ENCODE data around the gene DNAH14. TPM values are rescaled to one million over a fixed set of nuclear protein-coding genes. Genes with fewer than 3 reads are reported as not detected.

Gene DNAH14
- total and polyA plus RNA-seq, 9 of the 15 experiments (the other 6 are each of a cell fraction or from before 2014, with no cell fraction given): 58.4 to 142 (median 98.4) TPM

- TF ChIP-seq ZNF609 (CRISPR knock-in tag; IDR thresholded peaks at IDR 0.05; ENCODE audit: borderline replicate concordance) (no peak), GTF3C2 (IDR thresholded peaks at IDR 0.05; ENCODE audit: borderline replicate concordance, extremely low read depth, insufficient read length) (no peak), ARID2 (IDR thresholded peaks at IDR 0.05) (peak; percentile 58; the same call in 1 of the 2 replicates), TEAD4 (IDR thresholded peaks at IDR 0.05; ENCODE audit: low read length) (peak; percentile 85), TEAD4 (CRISPR knock-in tag; IDR thresholded peaks at IDR 0.05; ENCODE audit: borderline replicate concordance) (no peak), E2F1 (CRISPR knock-in tag; IDR thresholded peaks at IDR 0.05) (peak; percentile 89), NRF1 (conservative IDR thresholded peaks at IDR 0.05 in 1 of 2, IDR thresholded peaks at IDR 0.05 in 1 of 2) (peak; percentile 68 to 77), KAT7 (CRISPR knock-in tag; IDR thresholded peaks at IDR 0.05; ENCODE audit: borderline replicate concordance) (peak; percentile 84; the same call in 1 of the 2 replicates), MXD1 (CRISPR knock-in tag; IDR thresholded peaks at IDR 0.05; ENCODE audit: borderline replicate concordance, poor library complexity, severe bottlenecking) (no peak), DACH1 (IDR thresholded peaks at IDR 0.05; ENCODE audit: partially characterized antibody) (no peak), RBM22 (IDR thresholded peaks at IDR 0.05; ENCODE audit: low read depth, low read length, poor library complexity, severe bottlenecking) (peak; percentile 6), SRSF7 (optimal IDR thresholded peaks at IDR 0.05; ENCODE audit: low read depth, low read length) (no peak), MLLT1 (IDR thresholded peaks at IDR 0.05) (peak; percentile 55; a peak in 1 of 4 replicates), HMG20A (CRISPR knock-in tag; conservative IDR thresholded peaks at IDR 0.05) (no peak), ZNF212 (CRISPR knock-in tag; IDR thresholded peaks at IDR 0.05) (no peak)
Measured at GRCh38 chr1:225428068-225428880, 498.8 kb downstream of the DNAH14 start (continued).

Measured in K562 (cell line).